WTC11 (cell line): ENCODE measurements around the gene EFCAB5.

Source experiments
- ETV6 ChIP-seq: sonication (generic); formaldehyde crosslinking; IDR thresholded peaks from 2 replicates; pipeline ENCODE4 v1.8.1; 2022; ENCODE audit warnings: mild to moderate bottlenecking, missing genetic modification reagents
- FOXP1 ChIP-seq: sonication (generic); formaldehyde crosslinking; IDR thresholded peaks from 2 replicates; pipeline ENCODE4 v1.8.0; 2022; ENCODE audit warnings: missing genetic modification reagents, mild to moderate bottlenecking, moderate library complexity, borderline replicate concordance
- HMGA2 ChIP-seq: fragments of 250-450 bp; sonication (Bioruptor Pico); IDR thresholded peaks from 2 replicates; pipeline ENCODE4 v1.4.0; 2021; ENCODE audit warnings: mild to moderate bottlenecking, moderate library complexity
- IRF2 ChIP-seq: sonication (generic); formaldehyde crosslinking; IDR thresholded peaks from 2 replicates; pipeline ENCODE4 v1.8.0; 2022; ENCODE audit warnings: low read depth, missing genetic modification reagents, borderline replicate concordance
- ZNF263 ChIP-seq: sonication (generic); formaldehyde crosslinking; IDR thresholded peaks from 2 replicates; pipeline ENCODE4 v1.8.1; 2022; ENCODE audit warnings: low read depth, mild to moderate bottlenecking, moderate library complexity, missing genetic modification reagents
- TF ChIP-seq, protein P1 (sequence below): fragments of 200-600 bp; IDR thresholded peaks from 2 replicates; pipeline ENCODE4 v1.8.0; 2022; ENCODE audit warnings: antibody characterized with exemption
- TF ChIP-seq, protein P2 (sequence below): sonication (generic); formaldehyde crosslinking; IDR thresholded peaks from 2 replicates; pipeline ENCODE4 v1.8.0; 2022; ENCODE audit warnings: mild to moderate bottlenecking, missing genetic modification reagents
- TF ChIP-seq, protein P3 (sequence below): sonication (generic); formaldehyde crosslinking; IDR thresholded peaks from 2 replicates; pipeline ENCODE4 v1.8.1; 2023; ENCODE audit warnings: mild to moderate bottlenecking, missing genetic modification reagents, moderate library complexity
- TF ChIP-seq, protein P4 (sequence below): sonication (generic); formaldehyde crosslinking; IDR thresholded peaks from 2 replicates; pipeline ENCODE4 v1.8.0; 2022; ENCODE audit warnings: mild to moderate bottlenecking, missing genetic modification reagents
- TF ChIP-seq, protein P5 (sequence below): fragments of 250-450 bp; sonication (Bioruptor Pico); IDR thresholded peaks from 2 replicates; pipeline ENCODE4 v1.9.0; 2021; ENCODE audit warnings: mild to moderate bottlenecking
- TF ChIP-seq, protein P6 (sequence below): sonication (generic); formaldehyde crosslinking; conservative IDR thresholded peaks from 2 replicates; pipeline ENCODE4 v1.8.1; 2022; ENCODE audit warnings: mild to moderate bottlenecking, missing genetic modification reagents

DNA sequence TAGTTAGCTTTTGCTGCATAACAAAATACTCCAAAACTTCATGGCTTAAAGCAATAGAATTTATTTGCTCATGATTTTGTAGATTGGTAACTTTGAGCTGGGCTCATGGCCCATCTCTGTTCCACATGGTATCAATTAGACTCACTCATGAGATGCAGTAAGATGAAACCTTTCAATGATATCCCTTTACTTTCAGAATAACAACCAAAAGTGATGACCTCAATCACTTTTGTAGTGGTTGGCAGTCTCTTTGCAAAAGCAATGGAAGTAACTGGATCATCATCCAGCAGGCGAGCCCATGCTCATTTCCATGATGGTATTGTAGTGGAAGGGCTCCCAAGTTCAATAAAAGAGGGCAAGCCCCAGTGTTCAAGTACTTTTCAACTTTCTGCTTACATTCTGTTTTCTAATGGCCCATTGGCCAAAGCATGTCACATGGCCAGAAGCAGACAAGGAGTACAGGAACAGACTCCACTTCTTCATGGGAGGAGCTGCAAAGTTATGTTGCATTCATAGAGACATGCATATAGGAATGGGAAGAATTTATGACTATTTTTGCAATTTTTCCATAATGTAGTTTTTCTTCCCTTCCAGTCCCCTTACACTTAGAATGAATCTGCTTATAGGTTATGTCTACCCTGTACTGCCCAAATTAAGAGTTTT lies 41.7 kb downstream of the EFCAB5 start:
- TF ChIP-seq, protein P1, sequence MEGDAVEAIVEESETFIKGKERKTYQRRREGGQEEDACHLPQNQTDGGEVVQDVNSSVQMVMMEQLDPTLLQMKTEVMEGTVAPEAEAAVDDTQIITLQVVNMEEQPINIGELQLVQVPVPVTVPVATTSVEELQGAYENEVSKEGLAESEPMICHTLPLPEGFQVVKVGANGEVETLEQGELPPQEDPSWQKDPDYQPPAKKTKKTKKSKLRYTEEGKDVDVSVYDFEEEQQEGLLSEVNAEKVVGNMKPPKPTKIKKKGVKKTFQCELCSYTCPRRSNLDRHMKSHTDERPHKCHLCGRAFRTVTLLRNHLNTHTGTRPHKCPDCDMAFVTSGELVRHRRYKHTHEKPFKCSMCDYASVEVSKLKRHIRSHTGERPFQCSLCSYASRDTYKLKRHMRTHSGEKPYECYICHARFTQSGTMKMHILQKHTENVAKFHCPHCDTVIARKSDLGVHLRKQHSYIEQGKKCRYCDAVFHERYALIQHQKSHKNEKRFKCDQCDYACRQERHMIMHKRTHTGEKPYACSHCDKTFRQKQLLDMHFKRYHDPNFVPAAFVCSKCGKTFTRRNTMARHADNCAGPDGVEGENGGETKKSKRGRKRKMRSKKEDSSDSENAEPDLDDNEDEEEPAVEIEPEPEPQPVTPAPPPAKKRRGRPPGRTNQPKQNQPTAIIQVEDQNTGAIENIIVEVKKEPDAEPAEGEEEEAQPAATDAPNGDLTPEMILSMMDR = no peak
- TF ChIP-seq, protein P2, sequence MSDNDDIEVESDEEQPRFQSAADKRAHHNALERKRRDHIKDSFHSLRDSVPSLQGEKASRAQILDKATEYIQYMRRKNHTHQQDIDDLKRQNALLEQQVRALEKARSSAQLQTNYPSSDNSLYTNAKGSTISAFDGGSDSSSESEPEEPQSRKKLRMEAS = no peak
- no peak for TF ChIP-seq FOXP1
- TF ChIP-seq, protein P3, sequence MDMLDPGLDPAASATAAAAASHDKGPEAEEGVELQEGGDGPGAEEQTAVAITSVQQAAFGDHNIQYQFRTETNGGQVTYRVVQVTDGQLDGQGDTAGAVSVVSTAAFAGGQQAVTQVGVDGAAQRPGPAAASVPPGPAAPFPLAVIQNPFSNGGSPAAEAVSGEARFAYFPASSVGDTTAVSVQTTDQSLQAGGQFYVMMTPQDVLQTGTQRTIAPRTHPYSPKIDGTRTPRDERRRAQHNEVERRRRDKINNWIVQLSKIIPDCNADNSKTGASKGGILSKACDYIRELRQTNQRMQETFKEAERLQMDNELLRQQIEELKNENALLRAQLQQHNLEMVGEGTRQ (CRISPR knock-in tag) = no peak
- no peak for TF ChIP-seq ZNF263 (CRISPR knock-in tag)
- TF ChIP-seq, protein P4, sequence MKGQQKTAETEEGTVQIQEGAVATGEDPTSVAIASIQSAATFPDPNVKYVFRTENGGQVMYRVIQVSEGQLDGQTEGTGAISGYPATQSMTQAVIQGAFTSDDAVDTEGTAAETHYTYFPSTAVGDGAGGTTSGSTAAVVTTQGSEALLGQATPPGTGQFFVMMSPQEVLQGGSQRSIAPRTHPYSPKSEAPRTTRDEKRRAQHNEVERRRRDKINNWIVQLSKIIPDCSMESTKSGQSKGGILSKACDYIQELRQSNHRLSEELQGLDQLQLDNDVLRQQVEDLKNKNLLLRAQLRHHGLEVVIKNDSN = no peak
- TF ChIP-seq, protein P5, sequence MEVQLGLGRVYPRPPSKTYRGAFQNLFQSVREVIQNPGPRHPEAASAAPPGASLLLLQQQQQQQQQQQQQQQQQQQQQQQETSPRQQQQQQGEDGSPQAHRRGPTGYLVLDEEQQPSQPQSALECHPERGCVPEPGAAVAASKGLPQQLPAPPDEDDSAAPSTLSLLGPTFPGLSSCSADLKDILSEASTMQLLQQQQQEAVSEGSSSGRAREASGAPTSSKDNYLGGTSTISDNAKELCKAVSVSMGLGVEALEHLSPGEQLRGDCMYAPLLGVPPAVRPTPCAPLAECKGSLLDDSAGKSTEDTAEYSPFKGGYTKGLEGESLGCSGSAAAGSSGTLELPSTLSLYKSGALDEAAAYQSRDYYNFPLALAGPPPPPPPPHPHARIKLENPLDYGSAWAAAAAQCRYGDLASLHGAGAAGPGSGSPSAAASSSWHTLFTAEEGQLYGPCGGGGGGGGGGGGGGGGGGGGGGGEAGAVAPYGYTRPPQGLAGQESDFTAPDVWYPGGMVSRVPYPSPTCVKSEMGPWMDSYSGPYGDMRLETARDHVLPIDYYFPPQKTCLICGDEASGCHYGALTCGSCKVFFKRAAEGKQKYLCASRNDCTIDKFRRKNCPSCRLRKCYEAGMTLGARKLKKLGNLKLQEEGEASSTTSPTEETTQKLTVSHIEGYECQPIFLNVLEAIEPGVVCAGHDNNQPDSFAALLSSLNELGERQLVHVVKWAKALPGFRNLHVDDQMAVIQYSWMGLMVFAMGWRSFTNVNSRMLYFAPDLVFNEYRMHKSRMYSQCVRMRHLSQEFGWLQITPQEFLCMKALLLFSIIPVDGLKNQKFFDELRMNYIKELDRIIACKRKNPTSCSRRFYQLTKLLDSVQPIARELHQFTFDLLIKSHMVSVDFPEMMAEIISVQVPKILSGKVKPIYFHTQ (CRISPR knock-in tag) = no peak
- no peak for TF ChIP-seq ETV6 (CRISPR knock-in tag)
- no peak for TF ChIP-seq IRF2 (CRISPR knock-in tag)
- TF ChIP-seq HMGA2 (CRISPR knock-in tag) = no peak
- TF ChIP-seq, protein P6, sequence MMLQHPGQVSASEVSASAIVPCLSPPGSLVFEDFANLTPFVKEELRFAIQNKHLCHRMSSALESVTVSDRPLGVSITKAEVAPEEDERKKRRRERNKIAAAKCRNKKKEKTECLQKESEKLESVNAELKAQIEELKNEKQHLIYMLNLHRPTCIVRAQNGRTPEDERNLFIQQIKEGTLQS = no peak
